ENCODE results near the gene WWP2. TPM values are rescaled to one million over a fixed set of nuclear protein-coding genes. Genes with fewer than 3 reads are reported as not detected.
A peak's percentile ranks its signal among the peaks of the same experiment; 100 is the strongest.

WWP2 gene
- total RNA-seq, 1 experiment from 2014 or later, result 40.2 TPM

- Histone ChIP-seq H3K56ac (ENCODE audit: insufficient read length, low read depth, low read length) (no peak overlapping the region), H4K91ac (ENCODE audit: insufficient read length, low read depth, low read length) (no peak overlapping the region), H3K27me3 (ENCODE audit: insufficient read depth, low read length) (no peaks in the 10 kb centered on the region), H3K4me2 (ENCODE audit: insufficient read depth, insufficient read length, low read length) (no peak overlapping the region), H2BK5ac (ENCODE audit: insufficient read length, low read length) (no peak overlapping the region), H3K14ac (ENCODE audit: insufficient read depth, low read length) (no peak overlapping the region), H3K27ac (ENCODE audit: insufficient read length, low read depth, low read length) (no peak overlapping the region), H2AK5ac (ENCODE audit: insufficient read length, low read length) (no peak overlapping the region), H3K23ac (ENCODE audit: insufficient read length, low read depth, low read length) (no peak overlapping the region), H3K9me3 (ENCODE audit: control insufficient read depth, low read depth, low read length) (no peaks in the 10 kb centered on the region), H4K5ac (ENCODE audit: insufficient read length, low read depth, low read length) (no peak overlapping the region), H4K20me1 (ENCODE audit: control insufficient read depth, insufficient read depth, insufficient read length) (no peaks in the 10 kb centered on the region), H3K4ac (ENCODE audit: low read depth, low read length) (no peak overlapping the region), H4K8ac (replicated peaks; ENCODE audit: insufficient read length, low read depth, low read length) (no peak overlapping the region), H3K79me1 (ENCODE audit: insufficient read depth, low read depth, low read length, poor library complexity, severe bottlenecking) (no peaks in the 10 kb centered on the region), H3K9ac (ENCODE audit: extremely low read depth, insufficient read length, low read length) (no peak overlapping the region), H3T11ph (ENCODE audit: low read length) (no peak overlapping the region), H3K23me2 (ENCODE audit: insufficient read length, low read depth, low read length, poor library complexity, severe bottlenecking) (no peaks in the 10 kb centered on the region), H2BK12ac (ENCODE audit: insufficient read length, low read depth, low read length) (no peak overlapping the region), H3K4me1 (ENCODE audit: insufficient read depth, low read length) (no peaks in the 10 kb centered on the region), H3K18ac (ENCODE audit: insufficient read length, low read depth, low read length) (no peak overlapping the region), H2BK20ac (ENCODE audit: low read depth, low read length, poor library complexity, severe bottlenecking) (no peak overlapping the region), H2BK15ac (ENCODE audit: low read depth, low read length) (no peak overlapping the region), H3K79me2 (ENCODE audit: insufficient read depth, low read length) (no peaks in the 10 kb centered on the region), H2BK120ac (ENCODE audit: low read depth, low read length, poor library complexity, severe bottlenecking) (no peak overlapping the region), H2AFZ (ENCODE audit: low read length) (no peak overlapping the region)
- TF ChIP-seq, protein P1, sequence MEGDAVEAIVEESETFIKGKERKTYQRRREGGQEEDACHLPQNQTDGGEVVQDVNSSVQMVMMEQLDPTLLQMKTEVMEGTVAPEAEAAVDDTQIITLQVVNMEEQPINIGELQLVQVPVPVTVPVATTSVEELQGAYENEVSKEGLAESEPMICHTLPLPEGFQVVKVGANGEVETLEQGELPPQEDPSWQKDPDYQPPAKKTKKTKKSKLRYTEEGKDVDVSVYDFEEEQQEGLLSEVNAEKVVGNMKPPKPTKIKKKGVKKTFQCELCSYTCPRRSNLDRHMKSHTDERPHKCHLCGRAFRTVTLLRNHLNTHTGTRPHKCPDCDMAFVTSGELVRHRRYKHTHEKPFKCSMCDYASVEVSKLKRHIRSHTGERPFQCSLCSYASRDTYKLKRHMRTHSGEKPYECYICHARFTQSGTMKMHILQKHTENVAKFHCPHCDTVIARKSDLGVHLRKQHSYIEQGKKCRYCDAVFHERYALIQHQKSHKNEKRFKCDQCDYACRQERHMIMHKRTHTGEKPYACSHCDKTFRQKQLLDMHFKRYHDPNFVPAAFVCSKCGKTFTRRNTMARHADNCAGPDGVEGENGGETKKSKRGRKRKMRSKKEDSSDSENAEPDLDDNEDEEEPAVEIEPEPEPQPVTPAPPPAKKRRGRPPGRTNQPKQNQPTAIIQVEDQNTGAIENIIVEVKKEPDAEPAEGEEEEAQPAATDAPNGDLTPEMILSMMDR (conservative IDR thresholded peaks at IDR 0.05), result peak; percentile 56
- H3K4me1 Mint-ChIP-seq, result peaks cover 5 to 17% of the 10 kb centered on the region in 2 experiments
- peak overlapping the region in 2 of 3 experiments; percentile 45 to 71; a peak in 1 of 7 replicates for H3K27ac Mint-ChIP-seq
- peaks cover 7 to 21% (median 21%) of the 10 kb centered on the region in 3 experiments; a peak in 6 of 7 replicates for H3K36me3 Mint-ChIP-seq (ENCODE audit: insufficient read depth in 1 of 3, low read depth in 3 of 3)
- no peaks in the 10 kb centered on the region for H3K9me3 Mint-ChIP-seq
- WGBS (ENCODE audit: extremely low coverage, insufficient read length, low lambda C conversion rate), result no CpG with 5 or more reads among the region's 8 CpGs
- H3K4me3 Mint-ChIP-seq, result no peak overlapping the region
- DNase-seq, result no peak
- no peaks in the 10 kb centered on the region for H3K27me3 Mint-ChIP-seq (ENCODE audit: low read depth)
Measured at GRCh38 chr16:69798466-69798865, 36.3 kb downstream of the WWP2 start.

Measured in H9 (cell line).